Measurements from ENCODE around the gene ADRB1. TPM values are rescaled to one million over a fixed set of nuclear protein-coding genes. Genes with fewer than 3 reads are reported as not detected.

The ADRB1 gene
- total RNA-seq, 1 experiment from 2014 or later: 0.15 TPM

DNA sequence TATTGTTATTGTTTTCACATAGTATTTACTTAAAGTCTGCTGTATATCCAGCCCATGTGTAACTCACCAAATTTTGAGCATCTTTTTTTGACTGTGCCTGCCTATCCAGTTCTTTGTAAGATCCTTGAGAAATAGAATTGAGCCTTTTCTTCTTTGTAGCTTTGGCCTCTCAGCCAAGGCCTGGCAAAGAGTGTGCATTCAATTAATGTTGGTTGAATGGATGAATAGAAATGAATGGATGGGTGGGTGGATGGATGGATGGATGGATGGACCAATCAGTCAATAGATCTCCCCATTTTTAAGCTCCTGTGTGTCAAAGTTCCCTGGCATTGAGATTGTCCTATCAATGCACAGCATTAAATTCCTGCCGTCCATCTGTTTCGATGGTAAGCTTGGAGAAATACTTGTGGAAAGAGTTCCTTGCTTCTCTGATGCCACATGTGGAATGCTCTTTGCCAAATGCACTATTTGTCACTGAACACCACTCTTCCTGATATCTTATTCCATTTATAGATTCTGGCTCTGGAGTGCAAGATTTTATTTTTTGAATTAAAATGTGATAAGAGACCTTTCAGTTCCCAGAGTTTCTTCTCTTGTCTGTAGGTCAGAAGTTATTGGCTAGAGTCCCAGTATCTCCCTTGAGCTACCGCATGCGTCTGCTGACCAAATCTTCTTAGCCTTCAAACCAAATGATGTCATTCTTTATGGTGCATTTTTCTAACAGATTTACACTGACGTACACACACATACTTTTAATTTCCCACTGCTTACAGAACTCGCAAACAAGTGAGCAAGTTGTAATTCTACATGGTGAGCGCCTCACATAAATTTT, 20.7 kb upstream of the ADRB1 start:
- Histone ChIP-seq H3K4me1 (ENCODE audit: insufficient read depth, low read length) (peaks cover 30% of the 10 kb centered on the region), H3F3A (ENCODE audit: low read length, unreplicated experiment) (peaks cover 7% of the 10 kb centered on the region), H2AFZ (ENCODE audit: low read length) (no peak overlapping the region), H3K9me3 (ENCODE audit: low read length) (no peaks in the 10 kb centered on the region), H4K20me1 (ENCODE audit: low read length) (no peaks in the 10 kb centered on the region), H3K27ac (ENCODE audit: low read length) (no peak overlapping the region), H3K9me2 (replicated peaks; ENCODE audit: low read length) (no peaks in the 10 kb centered on the region), H3K27me3 (ENCODE audit: low read length) (no peaks in the 10 kb centered on the region), H3K9ac (ENCODE audit: low read length) (no peak overlapping the region), H3K4me3 (ENCODE audit: low read length) (no peak overlapping the region), H3K79me2 (ENCODE audit: low read length) (no peaks in the 10 kb centered on the region), H3K36me3 (ENCODE audit: low read depth, low read length) (no peaks in the 10 kb centered on the region), H3K4me2 (ENCODE audit: low read length) (no peak overlapping the region)
- DNase-seq (no peak), ATAC-seq (no peak)
- intact Hi-C loops (cut with micrococcal nuclease): no loop called here
- CTCF ChIA-PET: no interaction called here
- POLR2A ChIA-PET (ENCODE audit: unreplicated experiment): no interaction called here
- no TSS peak for BruUV-seq (replicated peaks)
- TF ChIP-seq, protein P1, sequence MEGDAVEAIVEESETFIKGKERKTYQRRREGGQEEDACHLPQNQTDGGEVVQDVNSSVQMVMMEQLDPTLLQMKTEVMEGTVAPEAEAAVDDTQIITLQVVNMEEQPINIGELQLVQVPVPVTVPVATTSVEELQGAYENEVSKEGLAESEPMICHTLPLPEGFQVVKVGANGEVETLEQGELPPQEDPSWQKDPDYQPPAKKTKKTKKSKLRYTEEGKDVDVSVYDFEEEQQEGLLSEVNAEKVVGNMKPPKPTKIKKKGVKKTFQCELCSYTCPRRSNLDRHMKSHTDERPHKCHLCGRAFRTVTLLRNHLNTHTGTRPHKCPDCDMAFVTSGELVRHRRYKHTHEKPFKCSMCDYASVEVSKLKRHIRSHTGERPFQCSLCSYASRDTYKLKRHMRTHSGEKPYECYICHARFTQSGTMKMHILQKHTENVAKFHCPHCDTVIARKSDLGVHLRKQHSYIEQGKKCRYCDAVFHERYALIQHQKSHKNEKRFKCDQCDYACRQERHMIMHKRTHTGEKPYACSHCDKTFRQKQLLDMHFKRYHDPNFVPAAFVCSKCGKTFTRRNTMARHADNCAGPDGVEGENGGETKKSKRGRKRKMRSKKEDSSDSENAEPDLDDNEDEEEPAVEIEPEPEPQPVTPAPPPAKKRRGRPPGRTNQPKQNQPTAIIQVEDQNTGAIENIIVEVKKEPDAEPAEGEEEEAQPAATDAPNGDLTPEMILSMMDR (conservative IDR thresholded peaks at IDR 0.05; ENCODE audit: low read depth, low read length): no peak
- TF ChIP-seq EZH2phosphoT487 (IDR thresholded peaks at IDR 0.05; ENCODE audit: borderline replicate concordance, low read length) (no peak), EZH2 (IDR thresholded peaks at IDR 0.05; ENCODE audit: low read length, unreplicated experiment) (no peak)

DNA sequence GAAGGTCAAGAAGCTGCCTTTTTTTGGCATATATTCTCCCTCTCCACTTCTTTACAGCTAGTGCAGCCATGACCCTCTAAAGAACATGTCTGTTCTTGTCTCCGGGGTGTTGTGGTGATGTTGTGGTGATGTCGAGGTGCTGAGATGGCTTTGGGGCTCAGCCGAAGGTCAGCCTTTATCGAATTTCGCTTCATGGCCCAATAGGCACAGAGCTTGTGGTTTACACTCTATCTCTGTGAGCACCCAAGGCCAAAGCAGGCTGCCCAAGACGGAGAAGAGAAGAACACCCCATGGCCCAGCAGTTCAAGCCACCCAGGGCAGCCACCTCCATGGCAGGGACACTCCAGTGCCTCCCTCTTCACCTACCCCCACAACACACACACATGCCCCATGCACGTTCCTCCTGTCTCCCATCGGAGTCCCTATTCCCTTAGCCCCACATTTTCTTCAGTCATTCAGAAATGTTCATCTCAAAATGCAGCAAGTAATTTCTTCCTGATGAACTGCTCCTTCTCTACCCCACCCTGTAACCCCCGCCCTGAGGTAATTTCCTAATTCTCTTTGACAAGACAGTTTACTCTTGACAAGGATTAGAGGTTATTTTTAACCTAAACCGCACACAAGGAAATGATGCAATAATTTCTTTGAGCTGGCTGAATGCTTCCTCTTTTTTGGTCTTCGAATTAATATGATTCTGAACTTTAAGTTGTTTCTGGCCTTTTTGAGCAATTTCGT, 18.6 kb upstream of the ADRB1 start:
- no peak overlapping the region for H3K4me2 ChIP-seq (ENCODE audit: low read length)
- H2AFZ ChIP-seq (ENCODE audit: low read length): no peak overlapping the region
- DNase-seq: no peak
- H4K20me1 ChIP-seq (ENCODE audit: low read length): no peaks in the 10 kb centered on the region
- CTCF ChIA-PET: no interaction called here
- H3K9me2 ChIP-seq (replicated peaks; ENCODE audit: low read length): no peaks in the 10 kb centered on the region
- no peaks in the 10 kb centered on the region for H3K79me2 ChIP-seq (ENCODE audit: low read length)
- POLR2A ChIA-PET (ENCODE audit: unreplicated experiment): no interaction called here
- H3K27me3 ChIP-seq (ENCODE audit: low read length): no peaks in the 10 kb centered on the region
- TF ChIP-seq EZH2phosphoT487 (IDR thresholded peaks at IDR 0.05; ENCODE audit: borderline replicate concordance, low read length): no peak
- TF ChIP-seq, protein P1 (conservative IDR thresholded peaks at IDR 0.05; ENCODE audit: low read depth, low read length): no peak
- no peaks in the 10 kb centered on the region for H3K9me3 ChIP-seq (ENCODE audit: low read length)
- H3K4me3 ChIP-seq (ENCODE audit: low read length): no peak overlapping the region
- intact Hi-C loops (cut with micrococcal nuclease): no loop called here
- H3F3A ChIP-seq (ENCODE audit: low read length, unreplicated experiment): peaks cover 7% of the 10 kb centered on the region
- ATAC-seq: no peak
- no peaks in the 10 kb centered on the region for H3K36me3 ChIP-seq (ENCODE audit: low read depth, low read length)
- no TSS peak for BruUV-seq (replicated peaks)
- peak overlapping the region; percentile 94 for H3K27ac ChIP-seq (ENCODE audit: low read length)
- H3K4me1 ChIP-seq (ENCODE audit: insufficient read depth, low read length): peaks cover 34% of the 10 kb centered on the region
- H3K9ac ChIP-seq (ENCODE audit: low read length): no peak overlapping the region
